ENCODE data around the gene PTPRT. TPM values are rescaled to one million over a fixed set of nuclear protein-coding genes. Genes with fewer than 3 reads are reported as not detected.

The PTPRT gene
- total RNA-seq, 4 donors from 2014 or later = 0.57 to 2.0 (median 0.83) TPM

- TF ChIP-seq, protein P1, sequence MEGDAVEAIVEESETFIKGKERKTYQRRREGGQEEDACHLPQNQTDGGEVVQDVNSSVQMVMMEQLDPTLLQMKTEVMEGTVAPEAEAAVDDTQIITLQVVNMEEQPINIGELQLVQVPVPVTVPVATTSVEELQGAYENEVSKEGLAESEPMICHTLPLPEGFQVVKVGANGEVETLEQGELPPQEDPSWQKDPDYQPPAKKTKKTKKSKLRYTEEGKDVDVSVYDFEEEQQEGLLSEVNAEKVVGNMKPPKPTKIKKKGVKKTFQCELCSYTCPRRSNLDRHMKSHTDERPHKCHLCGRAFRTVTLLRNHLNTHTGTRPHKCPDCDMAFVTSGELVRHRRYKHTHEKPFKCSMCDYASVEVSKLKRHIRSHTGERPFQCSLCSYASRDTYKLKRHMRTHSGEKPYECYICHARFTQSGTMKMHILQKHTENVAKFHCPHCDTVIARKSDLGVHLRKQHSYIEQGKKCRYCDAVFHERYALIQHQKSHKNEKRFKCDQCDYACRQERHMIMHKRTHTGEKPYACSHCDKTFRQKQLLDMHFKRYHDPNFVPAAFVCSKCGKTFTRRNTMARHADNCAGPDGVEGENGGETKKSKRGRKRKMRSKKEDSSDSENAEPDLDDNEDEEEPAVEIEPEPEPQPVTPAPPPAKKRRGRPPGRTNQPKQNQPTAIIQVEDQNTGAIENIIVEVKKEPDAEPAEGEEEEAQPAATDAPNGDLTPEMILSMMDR (IDR thresholded peaks at IDR 0.05; ENCODE audit: low read depth) = no peak
These were observed 229.7 kb downstream of the PTPRT start for GRCh38 chr20:42959996-42960395.

GRCh38 chr20:42958367-42959069 is 231.2 kb downstream of the PTPRT start:
- TF ChIP-seq, protein P1 (IDR thresholded peaks at IDR 0.05; ENCODE audit: low read depth) = no peak

- TF ChIP-seq, protein P1 (IDR thresholded peaks at IDR 0.05; ENCODE audit: low read depth) = no peak
These were observed 232.0 kb downstream of the PTPRT start for GRCh38 chr20:42957704-42958095.

GRCh38 chr20:42957018-42957703 is 232.5 kb downstream of the PTPRT start:
- TF ChIP-seq, protein P1 (IDR thresholded peaks at IDR 0.05; ENCODE audit: low read depth) = no peak

DNA sequence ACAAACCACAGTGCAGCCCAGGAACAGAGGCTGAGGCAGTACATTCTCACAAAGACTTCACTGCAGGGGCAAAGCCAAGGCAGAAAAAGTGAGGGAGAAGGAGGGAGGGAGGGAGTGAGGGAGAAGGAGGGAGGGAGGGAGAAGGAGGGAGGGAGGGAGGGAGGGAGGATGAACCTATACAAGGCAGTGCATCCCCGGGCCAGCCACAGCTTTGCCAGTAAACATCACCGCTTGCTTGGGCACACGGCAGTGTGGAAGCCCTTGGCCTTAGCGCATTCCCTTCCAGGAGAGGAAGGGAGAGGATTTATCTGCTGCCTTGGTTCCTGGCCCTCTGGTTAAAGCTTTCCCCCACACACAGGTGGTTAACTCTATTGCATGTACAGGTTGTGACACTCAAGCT is 234.0 kb downstream of the PTPRT start:
- TF ChIP-seq, protein P1 (IDR thresholded peaks at IDR 0.05; ENCODE audit: low read depth) = no peak

- TF ChIP-seq, protein P1 (IDR thresholded peaks at IDR 0.05; ENCODE audit: low read depth) = no peak
These were observed 234.8 kb downstream of the PTPRT start for GRCh38 chr20:42954951-42955350.

DNA sequence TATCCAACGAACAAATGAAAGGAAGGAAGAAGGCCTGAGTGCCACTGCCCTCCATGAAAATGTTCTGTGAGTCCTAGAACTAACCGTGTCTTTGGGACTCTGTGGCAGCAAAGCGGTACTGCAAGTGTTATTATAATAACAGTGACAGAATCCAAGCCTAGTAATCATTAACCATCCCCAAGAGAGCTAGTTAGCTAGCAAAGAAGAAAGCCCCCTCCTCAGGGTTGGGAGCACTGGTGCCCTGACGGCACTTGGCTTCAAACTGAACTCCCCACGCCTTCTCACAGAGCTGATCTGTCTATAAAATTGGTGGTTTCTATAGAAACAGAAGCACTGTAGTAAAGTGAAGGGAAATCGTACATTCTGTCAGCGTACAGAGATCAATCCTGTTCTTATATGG is 239.8 kb downstream of the PTPRT start:
- TF ChIP-seq, protein P1 (IDR thresholded peaks at IDR 0.05; ENCODE audit: low read depth) = no peak
